Glomerular endothelial cell (primary cell): ENCODE data around the gene MYO1D. TPM values are rescaled to one million over a fixed set of nuclear protein-coding genes. Genes with fewer than 3 reads are reported as not detected.

Experiments
- DNase-seq: peaks from one replicate; pipeline ENCODE4 v3.0.0-alpha.2; 2011; ENCODE audit warnings: low read depth, low spot score; ENCODE audit errors: extremely low read depth
- total RNA-seq: library from RNA; depleted of rRNA; stranded (reverse); fragments of >200 nt; gene quantifications from 2 replicates; pipeline ENCODE4 v1.2.3, GENCODE V29; 2015

Gene MYO1D
- total RNA-seq, 1 donor from 2014 or later = 73.7 TPM

DNA sequence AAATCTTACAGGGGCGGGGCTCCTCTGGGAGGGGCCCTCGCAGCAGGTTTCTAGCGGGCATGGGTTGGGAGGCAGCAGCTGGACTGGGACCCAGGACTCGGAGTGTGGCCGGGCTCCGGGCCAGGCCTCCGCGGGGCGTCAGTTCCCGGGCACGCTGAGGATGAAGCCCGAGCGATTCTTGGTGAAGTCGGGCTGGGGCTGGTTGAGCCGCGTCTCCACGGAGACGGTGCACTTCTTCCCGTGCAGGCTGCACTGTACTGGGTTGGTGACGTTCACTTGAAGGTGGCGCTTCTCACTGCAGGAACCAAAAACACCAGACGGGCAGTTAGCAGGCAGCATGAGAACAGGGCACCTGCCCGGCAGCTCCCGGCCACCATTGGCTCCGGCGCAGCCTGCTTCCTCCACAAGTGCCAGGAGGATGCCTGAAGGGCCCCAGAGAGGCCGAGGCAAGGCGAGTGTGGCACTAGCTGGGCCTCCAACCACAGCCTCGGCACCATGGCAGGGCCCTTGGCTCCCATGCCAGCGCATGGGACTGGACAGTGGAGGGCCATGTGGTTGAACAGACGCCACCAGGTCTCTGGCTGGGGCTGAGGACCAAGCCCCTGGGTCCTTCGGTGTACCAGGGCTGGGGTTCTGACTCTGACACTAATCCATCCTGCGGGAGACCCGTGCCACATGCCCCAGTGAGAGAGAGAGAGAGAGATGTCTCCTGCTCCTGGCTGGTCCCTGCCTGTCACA is 382.1 kb downstream of the MYO1D start:
- no peak for DNase-seq

DNA sequence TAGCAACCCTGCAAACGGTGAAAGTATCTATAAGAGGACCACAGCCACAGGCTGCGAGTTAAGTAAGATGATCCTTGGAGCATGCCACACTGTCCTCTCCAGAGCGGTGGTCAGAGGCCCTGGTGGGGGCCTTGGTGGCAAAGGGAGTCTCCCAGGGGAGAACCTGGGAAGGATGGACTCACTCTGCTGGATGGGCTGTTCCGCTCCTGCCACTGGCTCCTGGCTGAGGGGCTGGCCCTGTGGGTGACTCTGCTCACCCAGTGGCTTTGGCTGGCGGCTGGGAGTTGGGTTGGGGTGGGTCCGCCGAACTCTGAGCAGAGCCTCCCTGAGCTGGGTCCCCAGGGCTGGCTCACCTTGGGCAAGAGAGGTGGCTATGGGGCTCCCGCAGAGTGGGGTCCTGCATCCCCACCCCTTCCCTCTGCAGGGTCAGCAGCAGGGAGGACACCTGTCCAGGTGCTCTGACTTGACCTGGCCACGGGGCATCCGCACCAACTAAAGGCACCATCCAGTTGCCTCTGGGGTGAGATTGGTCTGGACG is 382.9 kb downstream of the MYO1D start:
- no peak for DNase-seq

DNA sequence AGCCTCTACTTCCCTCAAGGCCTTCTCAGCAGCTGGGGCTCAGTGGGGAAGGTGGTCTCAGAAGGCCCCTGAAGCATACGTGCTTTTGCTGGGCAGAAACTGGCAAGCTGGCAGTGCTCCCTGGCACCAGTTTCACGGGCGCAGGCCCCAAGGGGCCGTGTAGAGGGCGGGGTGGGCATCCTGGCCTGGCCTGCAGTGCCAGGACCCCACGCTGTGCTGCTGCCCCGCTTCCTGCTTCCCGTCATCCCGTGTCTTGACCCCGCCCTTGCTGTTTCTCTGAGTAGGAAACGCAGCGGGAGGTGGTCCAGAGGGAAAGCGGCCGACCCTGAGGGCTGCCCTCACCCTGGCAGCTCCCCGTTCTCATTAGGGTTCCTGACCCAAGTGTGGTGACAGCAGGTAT is 383.4 kb downstream of the MYO1D start:
- DNase-seq = no peak

DNA sequence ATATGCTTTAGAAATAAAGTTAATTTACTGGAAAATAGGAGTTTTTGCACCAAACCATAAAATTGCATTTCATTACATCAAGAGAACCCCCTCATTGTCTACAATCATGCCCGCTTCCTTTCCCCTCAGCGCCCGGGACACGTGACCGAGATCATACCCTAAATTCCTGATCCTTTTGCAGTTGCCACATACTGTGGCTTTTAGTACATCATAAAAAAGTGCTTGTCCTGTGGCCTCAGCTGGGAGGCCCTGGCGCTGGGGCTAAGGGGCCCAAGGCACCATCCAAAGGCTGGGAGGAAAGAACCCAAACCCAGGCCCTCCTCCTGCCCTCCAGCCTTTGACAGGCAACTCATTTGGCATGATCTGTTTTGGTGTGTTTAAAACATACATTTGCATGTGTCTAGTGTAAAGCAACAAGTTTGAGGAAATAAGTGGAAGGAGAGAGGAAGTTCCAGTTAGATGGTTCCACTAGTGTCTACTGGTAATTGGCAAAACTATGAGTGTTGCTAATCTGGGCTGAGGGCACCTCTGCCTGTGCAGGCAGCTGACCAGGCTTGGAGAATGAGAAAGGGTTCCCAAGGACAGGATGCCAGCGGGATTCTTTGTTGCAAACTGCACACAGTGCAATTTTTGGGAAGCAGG is 384.2 kb downstream of the MYO1D start:
- no peak for DNase-seq

DNA sequence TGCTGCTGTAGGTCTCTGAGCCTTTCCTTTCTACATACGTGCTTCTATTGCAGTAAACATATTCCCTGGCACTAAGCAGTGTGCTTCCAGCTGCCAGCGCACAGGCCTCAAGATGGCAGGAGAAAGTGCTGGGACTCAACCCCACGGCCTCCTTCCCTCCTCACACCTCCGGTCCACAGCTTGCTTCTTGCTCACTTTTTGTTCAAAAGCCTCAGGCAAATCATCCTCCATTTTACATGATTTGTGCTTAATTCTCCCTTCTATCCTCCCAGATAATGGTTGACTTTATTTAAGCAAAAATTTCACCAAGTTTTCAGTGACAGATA is 384.7 kb downstream of the MYO1D start:
- no peak for DNase-seq

DNA sequence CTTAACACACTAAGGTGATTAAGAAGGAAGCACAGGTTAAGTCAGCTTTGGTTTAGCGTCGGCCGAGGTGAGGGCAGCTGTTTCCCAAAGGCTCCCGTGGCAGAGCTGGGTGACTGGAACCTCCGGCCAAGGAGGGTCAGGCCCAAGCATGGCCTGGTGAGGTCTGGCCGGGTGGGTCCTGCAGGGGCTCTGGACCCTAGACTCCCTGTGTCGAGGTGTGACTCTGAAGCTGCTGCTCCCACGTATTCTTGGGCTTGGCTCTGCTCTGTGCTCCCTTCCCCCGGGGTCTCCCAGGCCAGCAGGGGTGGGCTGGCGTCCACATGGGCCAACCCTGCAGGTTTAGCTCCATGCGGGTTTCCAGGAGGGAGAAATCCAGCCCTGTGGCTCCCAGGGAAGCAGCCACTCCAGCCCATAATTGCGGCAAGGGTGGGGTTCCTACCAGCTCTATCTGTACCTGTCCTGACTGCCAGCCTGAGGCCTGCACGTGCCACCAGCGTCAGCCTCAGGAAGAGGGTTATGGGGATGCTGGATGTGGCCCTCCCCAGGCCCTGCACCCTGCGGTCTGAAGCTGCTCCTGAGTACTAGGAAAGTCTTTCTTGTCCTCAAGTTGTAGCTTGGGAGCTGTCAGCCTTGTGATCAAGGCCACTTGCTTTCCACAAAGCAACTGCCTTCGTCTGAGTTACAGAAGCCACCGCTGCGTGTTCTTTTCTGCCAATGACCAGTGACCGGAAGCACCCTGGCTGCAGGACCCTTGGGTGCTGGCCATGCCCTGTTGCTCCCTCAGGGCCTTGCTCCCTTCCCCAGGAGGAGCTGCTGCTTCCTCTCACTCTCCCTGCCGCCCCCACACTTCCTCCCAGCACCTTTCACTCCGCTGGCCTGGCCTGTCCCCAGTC is 385.3 kb downstream of the MYO1D start:
- DNase-seq = no peak

DNA sequence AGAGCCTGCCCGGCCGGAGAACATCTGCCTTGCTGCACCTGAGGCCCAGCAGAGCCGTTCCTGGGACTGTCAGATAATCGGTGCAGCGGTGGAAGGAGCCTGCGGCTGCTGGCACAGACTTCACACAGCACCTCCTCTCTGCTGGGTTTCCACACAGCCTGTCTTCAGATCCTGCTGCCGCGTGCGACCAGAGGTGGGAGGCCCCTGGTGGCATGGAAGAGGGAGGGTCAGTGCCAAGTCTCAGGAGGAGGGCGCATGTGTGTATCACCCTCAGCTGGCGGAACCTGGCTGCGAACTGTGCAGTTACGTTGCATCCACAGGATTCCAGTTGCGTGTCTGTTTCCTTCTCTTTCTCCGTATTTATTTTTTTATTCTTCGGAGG is 386.8 kb downstream of the MYO1D start:
- DNase-seq = no peak

DNA sequence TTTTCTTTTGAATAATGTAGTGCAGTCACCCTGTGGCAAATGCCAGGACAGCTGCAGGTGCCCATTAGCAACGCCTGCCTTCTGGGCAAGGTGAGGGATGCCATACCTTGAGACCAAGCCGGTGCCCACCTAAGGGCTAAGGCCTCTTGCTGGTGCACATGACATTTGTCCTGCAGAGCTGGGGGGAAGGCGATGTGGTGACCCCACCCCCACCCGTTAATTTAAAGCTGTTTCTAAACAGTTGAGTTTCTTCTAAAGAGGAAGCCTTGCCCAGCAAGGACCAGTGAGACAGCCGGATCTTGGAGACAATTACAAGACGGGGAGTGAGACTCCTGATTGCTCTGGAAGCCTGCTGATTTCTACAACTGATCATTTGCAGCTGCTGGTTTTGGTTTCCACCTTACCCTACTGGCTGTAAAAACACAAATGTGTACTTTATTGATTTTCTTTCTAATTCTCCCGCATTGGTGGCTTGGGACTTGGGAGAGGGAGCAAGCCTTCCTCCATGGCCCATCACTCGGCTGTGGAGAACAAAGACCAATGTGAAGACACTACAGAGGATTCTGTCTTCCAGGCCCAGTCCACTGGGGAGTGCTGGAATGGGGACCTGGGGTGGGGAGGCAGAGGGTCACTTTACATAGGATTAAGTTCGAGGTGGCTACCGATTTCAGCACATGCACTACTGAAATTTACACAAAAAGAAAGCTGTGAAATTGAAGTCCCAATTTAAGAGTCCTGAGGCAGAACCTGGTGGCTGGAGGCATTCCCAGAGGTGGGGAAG is 387.4 kb downstream of the MYO1D start:
- DNase-seq = no peak

DNA sequence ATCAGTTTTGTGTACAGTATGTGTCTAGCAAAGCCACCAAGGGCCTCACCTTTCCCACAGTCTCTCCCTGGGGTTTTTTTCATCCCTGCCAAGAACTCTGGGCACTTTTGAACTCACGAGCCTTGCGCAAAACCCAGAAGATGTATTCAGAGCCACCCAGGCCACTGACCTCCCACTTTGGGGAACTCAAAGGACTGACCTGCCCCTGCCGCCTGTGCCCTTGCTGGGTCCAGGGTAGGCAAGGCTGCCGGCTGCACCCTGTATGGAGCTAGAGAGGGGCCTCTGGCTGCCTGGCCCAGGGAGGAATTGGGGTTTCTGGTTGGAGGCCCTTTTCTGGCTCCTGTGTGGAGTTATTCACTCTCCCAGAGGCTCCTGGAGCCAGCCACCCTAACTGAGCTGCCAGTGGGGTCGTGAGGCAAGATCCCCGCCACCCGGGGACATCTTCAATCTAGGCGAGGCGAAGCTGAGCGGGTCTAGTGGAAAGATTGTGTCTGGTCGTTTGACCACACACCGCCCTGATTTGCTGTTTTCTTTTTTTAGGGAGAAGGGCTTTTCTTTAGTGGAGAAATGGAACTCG is 388.2 kb downstream of the MYO1D start:
- DNase-seq = no peak

DNA sequence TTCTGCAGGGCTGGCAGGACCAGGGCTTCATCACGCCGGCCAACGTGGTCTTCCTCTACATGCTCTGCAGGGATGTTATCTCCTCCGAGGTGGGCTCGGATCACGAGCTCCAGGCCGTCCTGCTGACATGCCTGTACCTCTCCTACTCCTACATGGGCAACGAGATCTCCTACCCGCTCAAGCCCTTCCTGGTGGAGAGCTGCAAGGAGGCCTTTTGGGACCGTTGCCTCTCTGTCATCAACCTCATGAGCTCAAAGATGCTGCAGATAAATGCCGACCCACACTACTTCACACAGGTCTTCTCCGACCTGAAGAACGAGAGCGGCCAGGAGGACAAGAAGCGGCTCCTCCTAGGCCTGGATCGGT is 388.8 kb downstream of the MYO1D start:
- no peak for DNase-seq

DNA sequence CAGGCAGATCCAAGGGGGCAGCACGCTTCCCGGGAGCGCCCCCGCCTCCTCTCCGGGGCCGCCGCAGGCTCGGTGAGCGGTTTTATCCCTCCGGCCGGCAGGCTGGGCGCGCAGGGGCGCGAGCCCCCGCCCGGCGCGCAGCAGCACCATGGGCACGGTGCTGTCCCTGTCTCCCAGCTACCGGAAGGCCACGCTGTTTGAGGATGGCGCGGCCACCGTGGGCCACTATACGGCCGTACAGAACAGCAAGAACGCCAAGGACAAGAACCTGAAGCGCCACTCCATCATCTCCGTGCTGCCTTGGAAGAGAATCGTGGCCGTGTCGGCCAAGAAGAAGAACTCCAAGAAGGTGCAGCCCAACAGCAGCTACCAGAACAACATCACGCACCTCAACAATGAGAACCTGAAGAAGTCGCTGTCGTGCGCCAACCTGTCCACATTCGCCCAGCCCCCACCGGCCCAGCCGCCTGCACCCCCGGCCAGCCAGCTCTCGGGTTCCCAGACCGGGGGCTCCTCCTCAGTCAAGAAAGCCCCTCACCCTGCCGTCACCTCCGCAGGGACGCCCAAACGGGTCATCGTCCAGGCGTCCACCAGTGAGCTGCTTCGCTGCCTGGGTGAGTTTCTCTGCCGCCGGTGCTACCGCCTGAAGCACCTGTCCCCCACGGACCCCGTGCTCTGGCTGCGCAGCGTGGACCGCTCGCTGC is 389.3 kb downstream of the MYO1D start:
- DNase-seq = no peak

DNA sequence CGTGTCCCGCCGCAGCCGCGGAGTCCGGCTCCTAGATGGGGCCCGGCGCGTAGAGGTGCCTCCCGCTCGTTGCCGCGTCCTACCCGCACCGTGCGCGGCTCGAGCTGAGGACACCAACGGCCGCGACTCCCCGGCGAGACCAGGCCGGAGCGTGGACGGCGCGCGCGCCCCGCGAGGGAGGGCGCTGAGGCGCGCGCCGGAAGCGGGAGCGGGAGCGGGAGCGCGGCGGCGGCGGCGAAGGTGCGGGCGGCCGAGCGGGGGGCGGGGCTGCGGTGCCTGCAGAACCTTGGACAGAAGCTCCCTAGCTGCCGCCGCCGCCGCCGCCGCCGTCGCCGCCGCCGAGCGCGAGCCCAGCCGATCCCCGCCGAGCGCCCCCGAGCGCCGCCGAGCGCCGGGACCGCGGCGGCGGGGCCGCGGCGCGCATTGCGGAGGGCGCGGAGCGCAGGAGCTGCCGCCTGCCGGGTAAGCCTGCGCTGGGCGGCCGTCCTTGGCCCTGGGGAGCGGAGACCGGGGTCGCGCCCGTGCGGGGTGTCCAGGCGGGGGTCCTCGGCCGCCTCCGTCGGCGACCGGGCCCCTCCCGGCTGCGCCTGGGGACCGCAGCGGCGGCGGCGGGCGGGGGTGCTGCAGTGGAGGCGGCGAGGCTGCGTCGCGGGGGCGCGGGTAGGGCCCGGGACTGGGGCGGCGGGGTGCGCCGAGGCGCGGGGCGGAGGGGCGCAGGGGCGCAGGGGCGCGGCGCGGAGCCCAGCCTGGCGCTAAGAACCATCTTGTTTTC is 390.0 kb downstream of the MYO1D start, which contains the start of gene CDK5R1:
TSS of gene CDK5R1 (plus strand) at position 293 of the 772 bp plus-strand sequence. CDS start 628 bp downstream, outside the sequence.
- DNase-seq = no peak

DNA sequence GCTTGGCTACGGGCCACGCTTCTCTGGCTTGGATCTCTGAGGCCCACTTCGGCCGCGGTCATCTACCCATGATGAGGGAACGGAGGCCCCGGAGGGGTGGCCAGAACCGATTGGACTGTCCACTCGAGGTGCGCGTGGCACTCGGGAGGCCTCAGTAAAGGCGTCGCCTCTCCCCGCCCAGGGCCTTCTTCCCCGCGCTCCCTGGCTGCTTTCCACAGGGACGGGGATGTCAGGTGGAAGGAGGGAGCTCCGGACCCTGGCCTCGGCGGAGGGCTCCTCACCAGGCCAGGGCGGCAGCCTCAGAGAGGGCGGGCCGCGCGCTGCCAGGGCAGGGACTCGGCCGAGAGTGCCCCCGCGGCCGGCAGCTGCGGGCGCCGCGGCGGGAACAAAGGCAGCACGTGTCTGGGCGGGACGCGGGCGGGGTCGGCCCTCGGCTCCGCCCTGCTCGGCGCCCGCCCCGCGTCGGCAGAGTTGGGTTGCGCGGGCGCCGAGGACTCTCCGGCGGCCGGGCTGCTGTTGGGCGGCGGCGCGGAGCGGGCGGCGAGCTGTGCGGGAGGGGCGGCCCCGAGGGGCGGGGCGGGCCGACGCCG is 390.7 kb downstream of the MYO1D start:
- DNase-seq = no peak

DNA sequence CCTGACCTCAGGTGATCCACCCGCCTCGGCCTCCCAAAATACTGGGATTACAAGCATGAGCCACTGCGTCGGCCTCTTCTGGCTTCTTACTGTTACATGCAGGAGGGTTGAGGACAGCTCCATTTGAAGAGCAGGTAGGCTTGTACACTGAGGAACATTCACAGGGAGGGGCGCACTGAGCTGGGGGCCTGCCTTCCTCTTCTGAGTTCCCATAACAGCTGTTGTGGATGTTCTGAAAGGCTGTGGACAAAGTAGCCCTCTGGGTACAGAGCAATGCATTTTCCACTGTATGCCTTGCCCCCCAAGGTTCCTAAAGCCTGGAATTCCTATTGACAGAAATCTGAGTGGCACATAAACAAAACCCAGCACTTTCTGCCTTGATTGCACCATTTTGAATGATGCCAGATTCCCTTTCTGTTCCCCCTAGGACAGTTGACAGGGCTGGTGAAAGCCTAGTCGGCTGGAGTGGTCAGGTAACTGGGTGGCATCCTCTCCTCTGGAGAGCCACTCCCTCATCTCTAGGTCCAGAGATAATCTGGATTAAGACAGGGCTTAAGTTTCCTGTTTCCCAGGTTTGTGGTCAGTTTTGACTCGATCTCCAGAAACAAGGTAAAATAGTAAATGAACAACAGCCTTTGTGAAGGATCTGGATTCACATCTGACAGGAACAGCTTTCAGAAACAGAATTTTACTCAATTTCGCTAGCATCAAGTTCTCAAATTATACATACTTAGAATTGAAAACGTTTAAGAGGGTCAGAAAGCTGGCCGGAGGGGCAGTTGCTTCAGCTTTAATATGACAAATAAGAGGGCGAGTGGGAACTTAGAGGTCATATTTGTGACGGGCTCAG is 391.4 kb downstream of the MYO1D start:
- DNase-seq = no peak

DNA sequence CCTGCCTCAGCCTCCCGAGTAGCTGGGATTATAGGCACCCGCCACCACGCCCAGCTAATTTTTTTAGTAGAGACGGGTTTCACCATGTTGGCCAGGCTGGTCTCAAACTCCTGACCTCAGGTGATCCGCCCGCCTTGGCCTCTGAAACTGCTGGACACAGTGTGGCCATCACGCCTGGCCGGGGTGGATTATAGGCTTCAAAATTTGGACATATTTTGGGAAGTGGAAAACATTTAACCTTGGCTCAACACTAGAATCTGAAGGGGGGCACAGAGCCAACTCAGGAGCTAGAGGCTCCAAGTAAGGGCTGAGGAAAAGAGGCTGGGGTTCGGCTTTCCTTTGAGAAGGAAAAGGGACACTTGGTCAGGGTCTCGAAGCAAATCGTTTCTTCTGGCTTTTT is 392.3 kb downstream of the MYO1D start:
- DNase-seq = no peak

DNA sequence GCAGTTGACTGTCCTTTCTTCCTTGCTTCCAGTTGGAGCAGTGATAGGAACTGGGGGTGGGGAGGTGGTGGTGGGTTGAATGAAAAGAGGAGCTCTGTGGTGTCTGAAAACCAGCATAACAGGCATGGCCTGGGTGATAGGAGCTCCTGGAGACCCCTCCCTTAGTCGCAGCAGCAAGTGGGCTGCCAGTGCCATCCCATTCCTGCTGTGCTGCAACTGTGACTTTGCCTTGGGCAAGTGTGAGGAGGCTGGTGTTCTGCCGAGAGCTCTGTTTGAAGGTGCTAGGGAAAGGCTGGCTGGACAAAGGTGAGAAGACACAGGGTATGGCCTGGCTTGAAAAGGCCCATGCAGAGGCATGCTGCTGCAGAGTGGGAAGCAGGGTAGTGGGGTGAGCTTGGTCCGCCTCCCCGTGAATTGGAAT is 392.9 kb downstream of the MYO1D start:
- DNase-seq = no peak

DNA sequence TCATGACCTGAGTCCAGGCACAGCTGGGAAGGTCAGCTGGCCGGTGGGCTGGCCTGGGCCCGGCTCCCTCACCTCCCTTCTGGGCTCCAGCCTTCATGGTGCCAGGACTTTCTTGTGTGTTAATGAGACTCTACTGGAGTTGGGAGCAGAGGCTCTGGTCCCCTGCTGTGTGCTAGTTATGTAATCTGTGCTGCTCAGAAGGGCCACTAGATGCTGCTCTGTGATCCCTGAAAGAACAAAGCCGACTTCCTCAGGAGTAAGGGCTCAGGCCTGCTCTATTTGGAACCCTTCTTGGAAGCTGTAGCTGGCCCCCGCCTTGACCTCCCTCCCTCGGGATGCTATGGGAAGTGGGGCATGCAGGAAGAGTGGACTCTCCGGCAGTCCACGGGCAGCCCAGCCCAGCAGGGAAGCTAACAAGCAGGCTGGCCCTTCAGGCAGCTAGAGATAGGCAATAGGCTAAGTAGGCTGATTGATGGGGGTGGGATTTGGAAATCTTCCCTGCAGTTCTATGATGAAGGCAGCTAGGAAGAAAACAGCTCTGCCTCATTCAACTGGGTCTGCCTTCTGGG is 393.4 kb downstream of the MYO1D start:
- DNase-seq = peak; percentile 14
